ENCODE results near the gene FRMD6. TPM values are rescaled to one million over a fixed set of nuclear protein-coding genes. Genes with fewer than 3 reads are reported as not detected.

The FRMD6 gene
- total RNA-seq, 2 donors from 2014 or later = 12.1 to 14.8 TPM

GRCh38 chr14:51604073-51604472 is 47.6 kb upstream of the FRMD6 start:
- H3K4me3 ChIP-seq (ENCODE audit: low read length) = no peak overlapping the region
- no peaks in the 10 kb centered on the region for H3K9me3 ChIP-seq (ENCODE audit: control insufficient read depth, low read length)
- Mint-ChIP-seq H3K4me3 (no peak overlapping the region), H3K27ac (no peak overlapping the region), H3K4me1 (peaks cover 32% of the 10 kb centered on the region), H3K9me3 (no peaks in the 10 kb centered on the region), H3K27me3 (ENCODE audit: insufficient read depth) (peaks cover 3% of the 10 kb centered on the region), H3K36me3 (ENCODE audit: low read depth) (no peaks in the 10 kb centered on the region)
- no peaks in the 10 kb centered on the region for H3K36me3 ChIP-seq (ENCODE audit: control insufficient read depth, insufficient read depth, low read length)
- TF ChIP-seq CTCF (conservative IDR thresholded peaks at IDR 0.05) = no peak
- no peaks in the 10 kb centered on the region for H3K27me3 ChIP-seq (ENCODE audit: control insufficient read depth, insufficient read depth, low read length, poor library complexity, severe bottlenecking)
- no peak overlapping the region for H3K9ac ChIP-seq (ENCODE audit: extremely low read depth, low read length, poor library complexity, severe bottlenecking)
- 97 to 100% methylated on average over 1 to 4 of the region's 4 CpGs for WGBS, 2 experiments (ENCODE audit: insufficient coverage in 1 of 2, insufficient read length in 1 of 2)
- DNase-seq = no peak
- H3K27ac ChIP-seq (ENCODE audit: low read depth, low read length) = no peak overlapping the region
- no peaks in the 10 kb centered on the region for H3K4me1 ChIP-seq (ENCODE audit: control insufficient read depth, insufficient read depth, low read length)

- Mint-ChIP-seq H3K9me3 (no peaks in the 10 kb centered on the region), H3K4me1 (peaks cover 19% of the 10 kb centered on the region), H3K27me3 (ENCODE audit: insufficient read depth) (peaks cover 3% of the 10 kb centered on the region), H3K4me3 (no peak overlapping the region), H3K36me3 (ENCODE audit: low read depth) (no peaks in the 10 kb centered on the region), H3K27ac (no peak overlapping the region)
- no peak for DNase-seq
- no peak overlapping the region for H3K27ac ChIP-seq (ENCODE audit: low read depth, low read length)
- H3K4me3 ChIP-seq (ENCODE audit: low read length) = no peak overlapping the region
- H3K4me1 ChIP-seq (ENCODE audit: control insufficient read depth, insufficient read depth, low read length) = no peaks in the 10 kb centered on the region
- no peak overlapping the region for H3K9ac ChIP-seq (ENCODE audit: extremely low read depth, low read length, poor library complexity, severe bottlenecking)
- 84% methylated on average over 2 of the region's 2 CpGs; no CpG with 5 or more reads in 1 of the 2 experiments for WGBS, 2 experiments (ENCODE audit: insufficient coverage in 1 of 2, insufficient read length in 1 of 2)
- TF ChIP-seq CTCF (conservative IDR thresholded peaks at IDR 0.05) = no peak
- H3K9me3 ChIP-seq (ENCODE audit: control insufficient read depth, low read length) = no peaks in the 10 kb centered on the region
- no peaks in the 10 kb centered on the region for H3K36me3 ChIP-seq (ENCODE audit: control insufficient read depth, insufficient read depth, low read length)
- H3K27me3 ChIP-seq (ENCODE audit: control insufficient read depth, insufficient read depth, low read length, poor library complexity, severe bottlenecking) = no peaks in the 10 kb centered on the region
Measured at GRCh38 chr14:51605575-51605974, 46.1 kb upstream of the FRMD6 start.

- Histone ChIP-seq H3K36me3 (ENCODE audit: control insufficient read depth, insufficient read depth, low read length) (no peaks in the 10 kb centered on the region), H3K9ac (ENCODE audit: extremely low read depth, low read length, poor library complexity, severe bottlenecking) (no peak overlapping the region), H3K4me3 (ENCODE audit: low read length) (no peak overlapping the region), H3K27me3 (ENCODE audit: control insufficient read depth, insufficient read depth, low read length, poor library complexity, severe bottlenecking) (no peaks in the 10 kb centered on the region), H3K27ac (ENCODE audit: low read depth, low read length) (no peak overlapping the region), H3K9me3 (ENCODE audit: control insufficient read depth, low read length) (no peaks in the 10 kb centered on the region), H3K4me1 (ENCODE audit: control insufficient read depth, insufficient read depth, low read length) (no peaks in the 10 kb centered on the region)
- Mint-ChIP-seq H3K4me1 (peaks cover 19% of the 10 kb centered on the region), H3K9me3 (no peaks in the 10 kb centered on the region), H3K36me3 (ENCODE audit: low read depth) (no peaks in the 10 kb centered on the region), H3K4me3 (no peak overlapping the region), H3K27ac (no peak overlapping the region), H3K27me3 (ENCODE audit: insufficient read depth) (peaks cover 3% of the 10 kb centered on the region)
- TF ChIP-seq CTCF (conservative IDR thresholded peaks at IDR 0.05) = no peak
- DNase-seq = no peak
- WGBS, 2 experiments (ENCODE audit: insufficient coverage in 1 of 2, insufficient read length in 1 of 2) = 94% methylated on average over 8 to 12 of the region's 12 CpGs
Measured at GRCh38 chr14:51607711-51608110, 44.0 kb upstream of the FRMD6 start.
